ENCODE results near the gene ENOX2.
A peak's percentile ranks its signal among the peaks of the same experiment; 100 is the strongest.

ENOX2 gene

GRCh38 chrX:130841776-130842175 lies 61.2 kb downstream of the ENOX2 start:
- H3K4me3 ChIP-seq (ENCODE audit: low read depth, low read length): no peak overlapping the region
- no peak for TF ChIP-seq CTCF (IDR thresholded peaks at IDR 0.05; ENCODE audit: low read depth, low read length)
- no peak for DNase-seq
- no peaks in the 10 kb centered on the region for H3K9me3 ChIP-seq
- H3K36me3 ChIP-seq: no peaks in the 10 kb centered on the region
- H3K4me1 ChIP-seq: no peaks in the 10 kb centered on the region
- no peaks in the 10 kb centered on the region for H3K27me3 ChIP-seq

- Histone ChIP-seq H3K4me3 (ENCODE audit: low read depth, low read length) (no peak overlapping the region), H3K9me3 (no peaks in the 10 kb centered on the region), H3K4me1 (no peaks in the 10 kb centered on the region), H3K27me3 (no peaks in the 10 kb centered on the region), H3K36me3 (no peaks in the 10 kb centered on the region)
- no peak for TF ChIP-seq CTCF (IDR thresholded peaks at IDR 0.05; ENCODE audit: low read depth, low read length)
- no peak for DNase-seq
Observed at GRCh38 chrX:130840345-130840744, 62.7 kb downstream of the ENOX2 start.

GRCh38 chrX:130836447-130836846 lies 66.6 kb downstream of the ENOX2 start:
- no peaks in the 10 kb centered on the region for H3K4me1 ChIP-seq
- no peaks in the 10 kb centered on the region for H3K9me3 ChIP-seq
- no peaks in the 10 kb centered on the region for H3K36me3 ChIP-seq
- DNase-seq: no peak
- H3K4me3 ChIP-seq (ENCODE audit: low read depth, low read length): no peak overlapping the region
- no peak for TF ChIP-seq CTCF (IDR thresholded peaks at IDR 0.05; ENCODE audit: low read depth, low read length)
- no peaks in the 10 kb centered on the region for H3K27me3 ChIP-seq

- DNase-seq: no peak
- H3K4me3 ChIP-seq (ENCODE audit: low read depth, low read length): no peak overlapping the region
- no peaks in the 10 kb centered on the region for H3K36me3 ChIP-seq
- H3K9me3 ChIP-seq: no peaks in the 10 kb centered on the region
- no peaks in the 10 kb centered on the region for H3K4me1 ChIP-seq
- no peak for TF ChIP-seq CTCF (IDR thresholded peaks at IDR 0.05; ENCODE audit: low read depth, low read length)
- no peaks in the 10 kb centered on the region for H3K27me3 ChIP-seq
Observed at GRCh38 chrX:130834830-130835229, 68.2 kb downstream of the ENOX2 start.

- no peak for TF ChIP-seq CTCF (IDR thresholded peaks at IDR 0.05; ENCODE audit: low read depth, low read length)
- Histone ChIP-seq H3K4me1 (no peaks in the 10 kb centered on the region), H3K36me3 (no peaks in the 10 kb centered on the region), H3K4me3 (ENCODE audit: low read depth, low read length) (no peak overlapping the region), H3K9me3 (no peaks in the 10 kb centered on the region), H3K27me3 (no peaks in the 10 kb centered on the region)
- DNase-seq: peak; percentile 9
Observed at GRCh38 chrX:130834149-130834548, 68.9 kb downstream of the ENOX2 start.

- Histone ChIP-seq H3K4me1 (no peaks in the 10 kb centered on the region), H3K4me3 (ENCODE audit: low read depth, low read length) (no peak overlapping the region), H3K9me3 (no peaks in the 10 kb centered on the region), H3K36me3 (no peaks in the 10 kb centered on the region), H3K27me3 (no peaks in the 10 kb centered on the region)
- TF ChIP-seq CTCF (IDR thresholded peaks at IDR 0.05; ENCODE audit: low read depth, low read length): no peak
- no peak for DNase-seq
Observed at GRCh38 chrX:130831347-130831722, 71.7 kb downstream of the ENOX2 start.

All from BE2C (cell line).